GM10266 (cell line): ENCODE data around the gene KLHL12.

Source experiments
- DNase-seq: peaks from one replicate; pipeline ENCODE4 v3.0.0; 2012; ENCODE audit errors: extremely low spot score
- TF ChIP-seq, protein P1 (sequence below): IDR thresholded peaks from 2 replicates; pipeline ENCODE4 v1.5.1; 2012; ENCODE audit warnings: mild to moderate bottlenecking, low read depth; ENCODE audit not compliant: control insufficient read depth, insufficient read depth; ENCODE audit errors: missing control alignments

KLHL12 gene

DNA sequence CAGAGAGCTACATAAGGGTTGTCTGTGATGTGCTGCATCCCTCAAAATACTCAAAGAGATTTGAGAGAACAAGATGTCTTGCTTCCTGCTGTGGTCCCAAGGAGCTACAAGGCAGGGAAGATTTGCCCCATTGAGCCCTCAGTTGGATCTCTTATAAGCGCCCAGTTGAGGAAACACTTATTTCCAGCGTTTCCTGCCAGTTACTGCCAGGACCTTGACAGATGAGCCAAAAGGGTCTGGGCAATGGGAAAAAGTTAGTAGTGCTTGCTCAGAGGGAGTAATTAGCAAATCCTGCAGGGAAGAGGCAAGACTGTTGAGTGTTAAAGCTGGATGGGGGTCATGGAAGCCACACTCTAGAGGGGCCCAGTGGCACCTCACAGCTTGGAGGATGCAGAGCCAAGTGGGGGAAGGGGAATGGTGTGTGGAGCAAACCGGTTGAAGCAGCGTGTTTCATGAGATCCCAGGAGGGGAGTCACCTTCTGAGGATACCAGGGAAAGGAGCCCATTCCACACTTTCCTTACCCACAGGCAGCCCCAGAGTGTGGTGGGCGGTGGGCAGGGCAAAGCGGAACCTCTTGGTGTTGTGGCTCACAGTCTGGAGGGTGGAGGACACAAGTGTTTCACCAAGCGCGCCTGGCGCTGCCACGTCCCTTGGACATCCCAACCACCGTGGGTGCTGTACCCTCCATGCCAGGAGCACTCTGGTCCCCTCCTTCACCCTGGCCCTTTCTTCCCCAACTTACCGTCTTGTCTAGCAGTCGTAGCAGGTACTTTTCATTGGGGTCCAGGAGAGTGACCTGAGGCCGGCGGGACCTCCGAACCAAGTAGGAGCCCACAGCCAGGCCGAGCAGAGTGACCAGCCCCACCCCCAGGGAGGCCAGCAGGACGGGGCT is 39.2 kb upstream of the KLHL12 start:
- TF ChIP-seq, protein P1, sequence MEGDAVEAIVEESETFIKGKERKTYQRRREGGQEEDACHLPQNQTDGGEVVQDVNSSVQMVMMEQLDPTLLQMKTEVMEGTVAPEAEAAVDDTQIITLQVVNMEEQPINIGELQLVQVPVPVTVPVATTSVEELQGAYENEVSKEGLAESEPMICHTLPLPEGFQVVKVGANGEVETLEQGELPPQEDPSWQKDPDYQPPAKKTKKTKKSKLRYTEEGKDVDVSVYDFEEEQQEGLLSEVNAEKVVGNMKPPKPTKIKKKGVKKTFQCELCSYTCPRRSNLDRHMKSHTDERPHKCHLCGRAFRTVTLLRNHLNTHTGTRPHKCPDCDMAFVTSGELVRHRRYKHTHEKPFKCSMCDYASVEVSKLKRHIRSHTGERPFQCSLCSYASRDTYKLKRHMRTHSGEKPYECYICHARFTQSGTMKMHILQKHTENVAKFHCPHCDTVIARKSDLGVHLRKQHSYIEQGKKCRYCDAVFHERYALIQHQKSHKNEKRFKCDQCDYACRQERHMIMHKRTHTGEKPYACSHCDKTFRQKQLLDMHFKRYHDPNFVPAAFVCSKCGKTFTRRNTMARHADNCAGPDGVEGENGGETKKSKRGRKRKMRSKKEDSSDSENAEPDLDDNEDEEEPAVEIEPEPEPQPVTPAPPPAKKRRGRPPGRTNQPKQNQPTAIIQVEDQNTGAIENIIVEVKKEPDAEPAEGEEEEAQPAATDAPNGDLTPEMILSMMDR, result no peak
- DNase-seq, result no peak

GRCh38 chr1:202965422-202965821 is 38.4 kb upstream of the KLHL12 start:
- no peak for DNase-seq
- TF ChIP-seq, protein P1, result no peak

DNA sequence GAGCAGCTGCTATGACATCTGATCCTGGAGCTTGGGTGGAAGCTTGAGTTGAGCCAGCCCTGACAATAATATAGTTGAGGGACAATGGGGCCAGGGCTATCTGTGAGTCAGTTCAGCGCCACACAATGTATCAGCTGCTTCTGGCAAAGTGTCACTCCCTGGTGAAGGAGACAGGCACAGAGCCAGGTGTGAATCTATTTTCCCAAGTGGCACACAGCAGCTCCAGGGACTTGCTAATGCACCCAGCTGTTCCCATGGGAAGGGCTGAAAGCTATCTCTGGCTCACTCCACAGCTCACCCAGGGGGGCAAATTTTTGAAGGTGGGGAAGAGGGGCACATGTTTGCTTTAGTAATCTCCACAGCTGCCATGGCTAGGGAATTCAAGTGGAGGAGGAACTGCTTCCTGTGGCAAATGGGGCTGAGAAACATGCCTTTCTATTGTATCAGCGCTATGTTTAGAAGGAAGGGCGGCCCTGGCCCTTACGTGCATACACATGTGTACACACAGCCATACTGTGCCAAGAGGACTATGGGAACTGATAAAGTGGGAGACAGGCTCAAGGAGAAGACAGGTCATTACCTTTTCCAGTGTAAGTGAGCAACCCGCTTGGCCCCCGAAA is 37.9 kb upstream of the KLHL12 start:
- no peak for DNase-seq
- TF ChIP-seq, protein P1, result no peak

GRCh38 chr1:202961220-202961880 is 34.3 kb upstream of the KLHL12 start:
- DNase-seq, result no peak
- TF ChIP-seq, protein P1, result no peak

DNA sequence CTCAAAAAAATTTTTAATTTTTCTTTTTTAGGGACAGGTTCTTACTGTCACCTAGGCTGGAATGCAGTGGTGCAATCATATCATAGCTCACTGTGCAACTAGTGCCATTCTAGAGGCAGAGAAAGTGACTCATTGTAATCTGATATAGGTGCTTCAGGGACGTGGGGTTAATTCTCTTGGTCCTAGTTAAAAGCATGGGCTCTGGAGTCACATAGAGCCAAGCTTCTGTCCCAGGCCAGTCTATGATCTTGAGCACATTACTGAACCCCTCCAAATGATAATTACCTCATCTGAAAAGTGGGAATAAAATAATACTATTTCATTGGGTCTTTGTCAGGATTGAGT is 32.2 kb upstream of the KLHL12 start:
- TF ChIP-seq, protein P1, result no peak
- DNase-seq, result no peak

DNA sequence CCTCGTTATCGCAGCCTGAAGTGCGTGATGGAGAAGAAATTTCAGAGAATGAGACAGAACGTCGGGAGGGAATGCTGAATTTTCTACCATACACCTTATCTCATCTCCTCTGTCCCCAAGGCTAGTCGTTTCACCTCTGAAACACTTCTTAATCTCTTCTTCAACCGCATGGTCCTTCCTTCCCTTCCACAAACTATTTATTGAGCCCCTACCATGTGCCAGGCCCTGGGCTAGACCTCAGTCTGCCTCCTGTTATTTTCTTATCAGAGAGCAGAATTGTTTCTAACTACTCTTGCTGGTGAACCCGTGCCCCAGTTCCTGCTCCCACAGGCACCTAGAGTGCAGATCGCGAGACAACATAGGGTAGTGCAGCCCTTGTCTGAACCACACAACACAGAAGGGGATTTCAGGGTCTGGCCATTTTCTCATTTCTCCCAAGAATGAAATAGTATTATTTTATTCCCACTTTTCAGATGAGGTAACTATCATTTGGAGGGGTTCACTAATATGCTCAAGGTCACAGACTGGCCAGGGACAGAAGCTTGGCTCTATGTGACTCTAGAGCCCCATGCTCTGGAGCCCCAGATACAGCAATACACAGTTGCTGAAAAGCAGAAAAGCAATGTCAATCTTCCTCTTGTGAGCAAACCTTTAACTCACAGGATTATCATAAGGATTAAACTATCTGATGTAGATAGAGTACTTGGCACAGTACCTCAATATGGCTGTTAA is 31.7 kb upstream of the KLHL12 start:
- TF ChIP-seq, protein P1, result no peak
- DNase-seq, result no peak
